OCI-LY7 (cell line): ENCODE measurements around the gene MYH10.

ENCODE experiments used
- CTCF ChIP-seq: fragments of 200-600 bp; sonication (generic); conservative IDR thresholded peaks from 2 replicates; pipeline ENCODE4 v1.5.1; 2014; ENCODE audit warnings: mild to moderate bottlenecking, antibody characterized with exemption, low read length, moderate library complexity, mixed read lengths
- EZH2phosphoT487 ChIP-seq: fragments of 200-600 bp; sonication (generic); IDR thresholded peaks from 2 replicates; pipeline ENCODE4 v1.6.1; 2018; ENCODE audit warnings: low read depth, borderline replicate concordance, mild to moderate bottlenecking, mixed run types, antibody characterized with exemption, low read length, moderate library complexity, mixed read lengths

GRCh38 chr17:8623591-8623990, 6.9 kb downstream of the MYH10 start:
- TF ChIP-seq CTCF = no peak
- TF ChIP-seq EZH2phosphoT487 = no peak
